ENCODE results near the gene MROH2A.

MROH2A gene

DNA sequence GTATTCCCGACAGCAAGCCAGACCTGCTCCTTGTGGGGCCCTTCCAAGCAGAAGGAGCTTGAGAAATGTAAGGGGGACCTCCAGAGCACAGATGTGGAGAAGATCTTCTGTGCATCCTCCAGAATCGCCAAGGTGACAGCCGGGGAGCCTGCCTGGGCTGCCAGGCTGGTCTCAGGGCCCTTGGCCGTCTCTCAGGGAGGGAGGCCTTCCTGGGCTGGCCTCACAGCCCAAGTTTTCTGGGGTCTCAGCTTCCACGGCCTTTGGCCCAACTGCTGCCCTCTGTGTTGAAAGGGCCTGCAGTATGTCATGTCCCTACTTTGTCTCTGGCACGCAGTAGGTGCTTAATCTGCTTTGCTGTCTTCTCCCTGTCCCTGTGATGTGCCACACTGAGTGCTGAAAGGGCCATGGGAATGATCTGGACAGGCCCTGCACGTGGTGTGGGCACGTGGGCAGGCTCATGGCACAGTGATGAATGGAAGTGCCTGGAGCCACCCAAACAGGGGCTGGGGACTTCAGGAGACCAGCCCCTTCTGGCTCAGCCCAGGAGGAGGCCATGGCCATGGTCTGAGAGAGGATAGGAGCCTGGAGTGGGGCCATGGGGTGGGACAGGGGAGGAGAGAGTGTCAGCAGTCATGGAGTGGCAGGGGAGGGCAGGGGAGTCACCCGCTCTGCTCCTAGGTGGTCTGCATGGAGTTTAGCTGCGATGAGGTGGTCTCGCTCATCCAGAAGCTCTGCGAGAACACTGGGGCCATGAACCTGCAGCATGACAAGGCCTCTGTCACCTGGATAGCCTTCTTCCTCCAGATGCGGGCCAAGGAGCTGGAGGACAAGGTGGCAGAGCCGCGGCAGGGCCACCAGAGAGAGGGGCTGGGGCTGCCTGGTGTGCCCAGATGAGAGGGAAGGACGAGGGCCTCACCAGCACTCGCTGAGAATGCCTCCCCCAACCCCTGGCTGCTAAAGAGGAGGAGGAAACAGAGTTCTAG, 40.8 kb downstream of the MROH2A start:
- DNase-seq (ENCODE audit: low spot score), result no peak

DNA sequence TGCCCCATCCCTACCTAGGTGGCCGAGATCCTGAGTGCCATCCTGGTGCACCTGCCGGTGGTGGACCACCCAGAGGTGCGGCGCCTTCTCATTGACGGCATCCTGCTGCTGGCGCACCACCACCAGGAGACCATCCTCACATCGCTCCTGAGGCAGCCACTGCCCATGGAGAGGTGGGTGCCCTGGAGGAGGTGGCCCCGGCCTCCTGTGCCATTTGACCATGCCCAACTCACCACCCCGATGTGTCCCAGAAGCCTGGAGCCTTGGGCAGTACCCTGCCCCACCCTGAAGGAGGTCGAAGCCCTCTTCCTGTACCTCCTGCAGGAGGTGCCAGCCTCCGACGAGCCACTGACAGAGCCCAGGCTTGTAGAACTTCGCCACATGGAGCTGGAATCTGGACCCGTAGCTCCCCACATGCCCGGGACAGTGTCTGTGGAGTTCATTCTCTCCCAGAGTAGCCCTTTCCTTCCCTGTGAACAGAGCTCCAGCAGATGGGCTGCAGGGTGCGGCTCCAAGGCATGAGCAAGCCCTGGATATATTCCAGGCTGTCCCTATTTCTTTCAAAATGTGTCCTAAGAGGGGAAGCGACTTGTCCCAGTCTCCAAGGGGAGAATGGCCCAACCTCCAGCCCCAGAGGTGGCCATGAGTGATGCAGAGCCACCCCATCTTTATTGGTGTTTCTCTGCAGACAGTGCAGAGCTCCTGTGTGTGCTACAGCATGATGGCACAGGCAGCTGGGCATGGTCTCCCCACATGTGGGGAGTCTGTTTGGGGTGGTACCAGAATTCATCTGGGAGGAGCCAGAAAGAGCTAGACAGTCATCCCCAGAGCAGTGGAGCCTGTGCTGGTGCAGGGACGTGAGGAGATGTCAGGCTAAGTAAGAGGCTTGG, 42.0 kb downstream of the MROH2A start:
- no peak for DNase-seq (ENCODE audit: low spot score)

DNA sequence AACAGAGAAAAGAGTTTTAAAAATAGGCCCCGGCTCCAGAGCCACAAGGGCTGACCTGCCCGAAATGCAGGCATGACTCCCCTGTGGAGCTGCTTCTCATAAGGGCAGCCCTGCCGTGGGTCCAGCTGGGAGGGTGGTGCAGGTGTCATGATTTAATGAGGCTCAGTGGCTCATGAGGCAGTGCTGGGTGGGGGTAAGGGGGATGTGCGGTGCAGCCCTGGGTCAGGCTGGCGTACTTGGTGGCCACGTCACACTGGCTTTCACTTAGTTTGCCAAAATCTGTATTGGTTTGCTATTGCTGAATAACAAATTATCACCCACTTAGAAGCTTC, 42.6 kb downstream of the MROH2A start:
- DNase-seq (ENCODE audit: low spot score), result no peak

DNA sequence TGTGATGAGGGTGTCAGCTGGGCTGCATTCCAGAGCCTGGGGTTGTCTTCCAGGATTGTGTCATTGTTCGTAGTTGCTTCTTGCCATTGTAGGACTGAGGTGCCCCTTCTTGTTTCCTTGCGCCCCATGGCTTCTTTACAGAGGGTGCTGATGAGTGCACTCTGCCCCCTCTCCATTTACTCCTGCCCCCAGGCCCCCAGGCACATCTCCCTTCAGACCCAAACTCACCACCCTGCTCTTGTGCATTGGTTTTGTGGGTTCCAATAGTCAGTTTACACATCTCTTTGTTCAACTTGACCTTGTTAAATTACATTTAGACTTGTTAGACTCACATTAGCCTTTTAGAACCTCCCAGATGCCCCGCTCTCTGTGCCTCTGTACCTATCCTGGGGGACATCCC, 43.1 kb downstream of the MROH2A start:
- no peak for DNase-seq (ENCODE audit: low spot score)

DNA sequence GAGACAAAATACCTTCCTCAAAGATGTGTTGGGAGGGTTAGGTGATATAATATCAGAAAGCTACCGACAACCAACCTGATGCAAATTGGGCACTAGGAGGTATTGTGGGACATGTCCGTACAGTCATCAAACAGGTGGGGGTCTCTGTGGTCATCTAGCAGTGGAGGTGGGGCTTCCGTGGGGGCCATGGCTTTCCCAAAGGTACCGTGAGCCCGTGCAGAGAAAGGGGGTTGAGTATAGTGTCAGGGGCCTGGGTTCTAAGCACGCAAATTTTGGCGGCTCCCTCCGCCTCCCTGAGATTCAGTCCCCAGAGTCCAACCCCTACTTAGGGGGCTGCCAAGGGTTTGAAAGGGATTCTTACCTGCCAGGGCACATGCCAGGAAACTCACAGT, 43.6 kb downstream of the MROH2A start:
- DNase-seq (ENCODE audit: low spot score), result no peak

DNA sequence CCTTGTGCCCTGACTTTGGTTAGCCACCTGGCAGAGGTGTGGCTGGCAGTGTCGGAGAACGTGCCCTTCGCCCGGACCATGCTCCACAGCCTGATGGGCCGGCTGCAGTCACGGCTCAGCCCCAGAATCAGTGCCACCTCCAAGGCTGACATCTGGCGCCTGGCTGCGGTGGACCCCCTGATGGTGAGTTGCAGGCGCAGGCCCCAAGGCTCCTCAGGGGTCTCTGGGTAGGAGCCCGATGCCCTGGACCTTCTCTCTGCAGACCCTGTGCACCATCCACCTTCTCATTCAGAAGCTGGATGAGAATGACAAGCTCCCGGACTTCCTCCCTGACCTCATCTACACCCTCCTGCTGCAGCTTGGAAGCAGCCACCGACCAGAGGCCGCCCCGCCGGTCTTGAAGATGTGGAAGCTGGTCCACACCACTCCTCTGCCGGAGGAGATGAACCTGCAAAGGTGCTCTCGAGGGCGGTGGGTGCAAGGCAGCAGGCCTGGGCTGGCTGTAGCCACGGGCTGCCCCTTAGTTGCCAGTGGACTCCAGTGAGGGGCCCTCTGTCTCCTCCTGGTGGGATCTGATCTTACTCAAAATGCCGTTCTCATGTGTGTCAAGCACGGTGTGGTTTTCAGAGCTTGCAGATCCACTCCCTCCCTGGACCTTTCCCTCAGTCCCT, 44.1 kb downstream of the MROH2A start:
- DNase-seq (ENCODE audit: low spot score), result no peak

DNA sequence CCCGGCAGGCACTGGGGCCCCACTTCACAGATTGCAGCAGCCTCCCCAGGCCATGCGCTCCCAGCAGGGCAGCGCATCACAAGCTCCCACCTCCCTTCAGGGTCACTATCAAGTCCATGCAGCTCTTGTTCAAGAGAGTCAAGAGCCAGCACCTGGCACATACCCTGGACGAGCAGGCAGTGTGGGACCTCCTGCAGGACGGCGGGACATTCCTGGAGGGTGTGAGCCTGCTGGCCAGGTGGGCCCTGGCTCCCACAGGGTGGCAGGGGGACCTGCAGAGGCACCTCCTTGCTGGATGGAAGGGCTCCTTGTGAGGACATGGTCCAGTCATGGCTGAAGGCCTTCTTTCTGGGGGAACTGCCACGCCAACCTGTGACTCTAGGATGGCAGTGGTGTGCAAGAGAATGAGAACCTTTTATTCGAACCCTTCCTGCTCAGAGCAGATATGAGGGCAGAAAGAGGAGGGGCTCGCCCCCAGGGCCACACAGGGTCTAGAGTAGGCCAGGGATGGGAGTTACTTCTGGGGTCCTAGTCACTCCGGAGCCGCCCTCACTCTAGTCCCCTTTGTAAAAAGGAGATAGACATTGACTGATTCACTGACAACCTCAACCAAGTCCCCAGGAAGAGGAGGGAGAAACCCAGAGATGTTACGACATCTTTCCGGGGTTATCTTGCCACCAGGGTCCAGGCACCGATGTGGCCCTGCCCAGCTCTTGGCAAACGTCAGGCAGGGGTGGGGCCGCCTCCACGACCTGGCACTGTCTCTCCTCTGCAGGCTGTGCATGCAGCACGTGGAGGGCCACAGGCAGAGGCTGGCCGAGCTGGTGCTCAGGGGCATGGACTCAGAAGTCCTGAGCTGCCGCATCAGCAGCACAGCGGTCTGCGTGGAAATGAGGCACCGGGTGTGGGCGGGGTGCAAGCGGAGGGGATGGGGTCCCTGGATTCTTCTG, 44.9 kb downstream of the MROH2A start:
- no peak for DNase-seq (ENCODE audit: low spot score)

DNA sequence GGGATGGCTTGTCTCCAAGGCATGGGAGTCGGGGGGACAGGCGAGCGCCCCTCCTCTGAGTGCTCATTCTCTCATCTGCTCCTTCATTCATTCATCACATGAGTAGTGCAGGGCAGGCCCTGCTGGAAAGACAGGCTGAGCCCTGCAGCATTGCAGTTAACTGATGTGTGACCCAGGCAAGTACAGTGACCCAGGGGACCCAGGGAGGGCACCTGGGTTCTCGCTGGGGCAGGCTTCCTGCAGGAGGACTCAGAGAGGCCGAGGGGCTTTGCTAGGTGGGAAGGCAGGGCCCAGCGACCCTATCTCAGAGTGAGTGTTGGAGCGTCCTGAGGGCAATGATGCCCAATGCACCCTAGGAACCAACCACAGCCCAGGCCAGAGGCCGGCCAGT, 45.6 kb downstream of the MROH2A start:
- DNase-seq (ENCODE audit: low spot score), result no peak

DNA sequence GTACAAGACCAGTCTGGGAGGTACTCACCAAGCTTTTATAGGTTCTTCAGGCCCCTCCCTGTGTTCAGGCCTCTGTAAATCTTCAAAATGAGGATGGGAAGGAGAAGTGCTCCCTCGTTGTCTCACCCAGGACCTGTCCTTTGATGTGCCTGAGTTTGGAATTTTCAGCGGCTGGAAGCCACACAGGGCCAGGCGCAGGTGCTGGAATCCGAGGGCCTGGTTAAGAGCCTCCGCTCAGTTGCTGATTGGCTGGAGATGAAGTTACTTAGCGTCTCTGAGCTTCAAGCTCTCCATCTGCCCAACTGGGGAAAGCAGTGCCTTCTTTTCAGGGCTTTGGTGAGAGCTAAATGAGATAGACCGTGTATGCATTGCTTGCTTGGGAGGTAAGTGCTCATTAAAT, 46.2 kb downstream of the MROH2A start:
- no peak for DNase-seq (ENCODE audit: low spot score)

DNA sequence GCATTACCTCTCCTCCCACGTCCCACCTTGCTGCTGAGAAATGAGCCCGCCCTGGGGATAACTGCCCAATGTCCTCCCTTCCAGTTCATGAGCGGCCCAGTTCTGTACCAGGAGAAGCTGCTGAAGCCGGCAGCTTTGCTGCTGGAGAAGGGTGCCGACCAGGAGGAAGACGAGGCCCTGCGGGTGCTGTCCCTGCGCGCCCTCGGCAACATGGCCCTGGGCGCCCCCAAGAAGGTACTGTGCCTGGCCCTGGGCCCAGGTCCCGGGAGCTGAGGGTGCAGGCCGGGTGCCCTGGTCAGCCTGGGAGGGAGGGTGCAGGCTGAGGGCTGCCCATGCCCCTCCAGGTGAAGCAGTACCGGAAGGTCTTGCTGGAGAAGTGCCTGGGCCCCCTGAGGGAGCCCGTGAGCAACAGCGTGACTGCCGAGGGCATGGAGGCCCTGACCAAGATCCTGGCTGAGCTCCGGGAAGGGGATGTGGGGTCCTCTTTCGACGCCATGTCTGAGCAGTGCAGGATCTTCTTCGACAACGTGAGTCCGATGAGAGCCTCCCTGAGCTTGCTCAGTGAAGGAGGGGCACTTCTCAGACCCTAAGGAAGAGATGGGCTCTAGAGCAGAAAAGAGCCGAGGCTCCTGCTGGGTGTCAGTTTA, 50.5 kb downstream of the MROH2A start:
- DNase-seq (ENCODE audit: low spot score), result no peak

DNA sequence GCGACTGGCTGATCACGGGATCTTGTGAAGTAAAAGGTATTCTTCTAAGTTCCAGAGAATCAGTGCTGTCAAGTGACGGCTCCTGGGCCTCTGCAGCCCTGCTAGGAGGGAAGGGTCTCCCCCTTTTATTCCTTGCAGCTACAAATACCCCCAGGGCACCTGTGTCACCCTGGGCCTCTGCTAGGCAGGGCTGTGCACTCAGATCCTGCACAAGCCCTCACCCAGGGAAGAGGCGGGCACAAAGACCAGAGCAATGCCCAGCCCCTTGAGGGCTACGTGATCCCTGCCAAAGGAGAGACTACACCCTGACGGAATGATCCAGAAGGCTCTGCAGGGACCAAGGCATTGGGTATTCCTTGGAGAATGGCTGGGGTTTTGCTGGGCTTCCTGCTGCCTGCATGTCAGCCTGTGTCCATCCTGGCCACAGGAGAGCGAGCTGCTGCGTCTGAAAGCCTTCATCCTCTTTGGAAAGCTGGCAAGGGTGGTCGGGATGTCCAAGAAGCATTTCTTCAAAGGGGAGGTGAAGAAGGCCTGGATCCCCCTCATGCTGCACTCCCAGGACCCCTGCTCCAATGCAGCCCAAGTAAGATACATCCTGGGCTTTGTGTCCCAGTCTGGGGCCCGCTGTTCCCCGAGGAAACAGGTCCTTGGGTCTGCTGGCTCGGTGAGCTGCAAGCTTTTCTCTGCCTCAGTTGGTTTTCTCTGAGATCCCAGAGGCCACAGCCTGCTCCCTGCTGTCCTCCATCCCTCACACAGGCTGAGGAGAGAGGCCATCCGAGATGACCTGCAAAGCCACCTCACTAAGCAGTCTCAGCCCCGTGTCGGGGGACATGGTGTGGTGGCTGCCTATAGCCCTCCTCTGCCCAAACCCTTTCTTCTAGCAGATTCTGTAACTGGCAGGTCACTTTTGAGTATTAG, 51.3 kb downstream of the MROH2A start:
- DNase-seq (ENCODE audit: low spot score), result no peak

DNA sequence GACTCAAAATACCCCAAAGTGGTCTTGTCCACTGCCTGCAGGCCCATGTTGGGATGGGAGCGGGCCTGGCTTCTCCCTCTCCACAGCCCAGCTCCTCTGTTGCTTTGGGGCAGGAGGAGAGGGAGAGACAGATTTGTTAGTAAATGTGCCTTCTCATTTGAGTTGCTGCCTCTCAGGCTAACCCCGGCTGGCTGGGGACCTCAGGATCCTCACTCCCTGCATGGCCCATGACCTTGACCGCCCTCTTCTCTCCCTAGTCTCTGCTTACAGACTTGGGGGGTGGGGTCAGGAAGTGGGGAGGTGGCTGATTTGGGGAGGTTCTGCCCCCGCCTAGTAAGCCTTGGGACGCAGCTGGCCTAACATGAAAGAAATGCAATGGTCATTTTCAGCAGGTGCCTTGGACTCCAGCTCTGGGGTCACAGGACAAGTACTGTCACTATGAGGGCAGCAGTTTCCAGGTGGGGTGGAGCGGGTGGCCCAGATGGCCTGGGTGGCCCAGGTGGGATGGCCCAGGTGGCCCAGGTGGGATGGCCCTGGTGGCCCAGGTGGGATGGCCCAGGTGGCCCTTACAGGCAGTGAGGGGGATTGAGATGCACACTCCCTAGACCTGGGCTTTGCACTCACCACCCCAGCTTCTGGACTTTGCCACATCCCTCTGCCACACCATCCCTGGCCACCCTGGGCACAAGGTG, 52.1 kb downstream of the MROH2A start:
- no peak for DNase-seq (ENCODE audit: low spot score)

DNA sequence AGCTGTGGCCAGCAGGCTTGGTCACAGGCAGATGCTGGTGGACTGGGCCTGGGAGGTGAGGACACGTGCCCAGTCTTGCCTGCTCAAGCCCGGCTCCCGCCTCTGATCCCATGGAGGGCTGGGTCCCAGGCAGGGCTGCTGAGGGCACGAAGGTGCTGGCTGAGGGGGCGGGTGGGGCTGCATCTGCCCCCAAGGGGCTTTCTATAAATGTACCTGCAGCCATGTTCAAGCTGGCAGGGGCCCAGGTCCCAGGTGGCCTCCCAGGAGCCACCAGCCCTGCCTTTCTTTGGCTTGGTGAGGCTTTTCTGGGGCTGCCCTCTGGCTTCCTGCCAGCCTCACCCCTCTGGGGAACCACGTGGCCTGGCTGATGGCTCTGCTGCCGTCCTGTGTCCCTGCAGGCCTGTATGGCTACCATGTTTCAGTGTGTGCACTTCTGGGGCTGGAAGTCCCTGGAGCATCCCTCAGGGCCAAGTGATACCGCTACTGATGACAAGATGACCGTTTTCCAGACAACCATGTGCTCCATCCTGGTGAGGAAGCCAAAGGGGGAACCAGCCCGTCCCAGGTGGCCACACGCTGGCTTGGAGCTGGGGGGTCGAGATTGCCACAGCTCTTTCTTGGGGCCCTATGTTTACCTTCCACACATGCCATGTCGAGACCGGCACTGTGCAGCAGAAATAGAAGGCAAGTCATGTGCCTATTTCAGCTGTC, 53.0 kb downstream of the MROH2A start:
- DNase-seq (ENCODE audit: low spot score), result no peak

DNA sequence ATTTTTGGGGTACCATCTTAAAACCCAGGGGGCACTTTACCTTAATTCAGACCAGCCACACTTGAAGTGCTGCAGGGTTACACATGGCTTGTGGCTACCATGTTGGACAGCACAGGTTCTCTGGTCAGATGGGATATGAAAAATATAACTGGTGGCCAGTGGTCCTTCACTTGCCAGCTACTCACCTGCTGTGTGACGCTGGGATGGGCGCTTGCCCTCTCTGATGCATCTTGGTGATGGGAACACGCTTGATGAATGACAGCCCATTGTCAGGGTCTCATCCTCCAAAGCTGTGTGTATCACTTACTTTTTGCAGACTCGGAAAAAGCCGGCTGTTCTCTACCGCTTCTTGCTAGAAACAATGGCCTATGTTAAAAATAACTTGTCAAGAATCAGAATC, 53.7 kb downstream of the MROH2A start:
- no peak for DNase-seq (ENCODE audit: low spot score)

DNA sequence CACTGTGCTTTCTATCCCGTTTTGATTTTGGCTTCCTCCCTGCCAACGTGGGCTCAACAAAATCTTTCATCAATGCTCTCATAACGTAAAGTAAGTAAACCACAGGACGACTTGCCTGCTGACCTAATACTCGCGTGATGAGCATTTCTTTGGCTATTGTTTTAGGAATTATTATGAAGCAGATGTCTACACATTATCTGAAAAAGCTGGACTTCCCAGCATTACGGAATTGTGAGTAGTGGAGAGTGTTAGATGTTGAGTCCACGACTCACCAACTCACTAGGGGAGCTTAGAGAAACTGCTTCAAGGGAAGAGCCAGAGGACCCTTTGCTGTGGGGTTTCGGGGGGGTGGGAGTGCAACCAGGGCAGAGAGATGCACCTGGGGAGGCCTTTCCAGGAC, 54.3 kb downstream of the MROH2A start:
- no peak for DNase-seq (ENCODE audit: low spot score)

DNA sequence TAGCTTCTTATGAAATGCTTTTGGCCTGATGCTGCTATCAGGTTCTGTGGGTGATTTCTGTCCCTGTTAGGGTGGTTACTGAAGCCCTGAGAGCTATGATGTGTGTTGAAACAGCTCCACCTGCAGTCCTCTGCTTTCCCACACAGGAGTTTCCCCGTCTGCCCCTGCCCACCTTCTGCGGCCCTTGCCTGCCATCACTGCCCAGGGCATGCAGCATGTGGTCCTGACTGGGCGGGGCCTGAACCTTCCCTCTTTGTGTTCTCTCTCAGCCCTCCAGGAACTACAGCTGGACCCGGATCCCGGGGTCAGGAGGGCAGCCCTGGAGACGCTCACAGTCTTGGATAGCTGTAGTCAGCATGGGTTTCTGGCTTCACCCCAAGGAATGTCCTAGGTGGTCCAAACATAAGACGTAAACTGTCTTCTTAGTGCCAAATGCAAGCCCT, 54.8 kb downstream of the MROH2A start:
- no peak for DNase-seq (ENCODE audit: low spot score)

DNA sequence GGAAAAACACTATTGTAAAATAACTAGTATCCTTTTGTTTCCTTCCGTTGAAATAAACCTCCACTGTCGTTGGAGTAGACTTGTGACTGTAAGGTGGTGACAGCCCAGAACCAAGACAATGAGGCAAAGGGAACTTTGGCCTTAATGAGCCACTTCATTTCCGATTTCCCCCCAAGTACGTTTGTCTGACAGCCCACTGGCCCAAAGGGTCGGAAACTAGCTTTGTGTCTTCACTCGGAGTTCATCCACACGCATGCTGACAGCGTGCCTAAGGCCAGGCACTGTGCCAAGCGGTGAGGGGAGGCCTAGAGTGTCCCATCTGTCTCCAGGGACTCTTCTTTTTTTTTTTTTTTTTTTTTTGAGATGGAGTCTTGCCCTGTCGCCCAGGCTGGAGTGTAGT, 55.2 kb downstream of the MROH2A start:
- DNase-seq (ENCODE audit: low spot score), result no peak

All from activated CD4-positive, alpha-beta T cell treated with anti-CD3 and anti-CD28 coated beads, Interleukin-2, Interleukin-4, amounts not matched to agents 100 ng/mL and 50 ng/mL, durations not matched to agents 16 hours and 8 hours (primary cell).